IMR-90 (cell line): ENCODE data around the gene PLEKHF1.

ENCODE experiments used
- MAZ ChIP-seq: IDR thresholded peaks from 2 replicates; pipeline ENCODE4 v1.6.1; 2012; ENCODE audit warnings: low read depth, mild to moderate bottlenecking, low read length, improper control_type of control experiment, moderate library complexity, borderline replicate concordance
- TF ChIP-seq, protein P1 (sequence below): conservative IDR thresholded peaks from 2 replicates; pipeline ENCODE4 v1.5.1; 2012; ENCODE audit warnings: mild to moderate bottlenecking, low read depth, low read length, improper control_type of control experiment
- TF ChIP-seq, protein P2 (sequence below): fragments of 150-350 bp; IDR thresholded peaks from 2 replicates; pipeline ENCODE4 v1.6.1; 2017; ENCODE audit warnings: mild to moderate bottlenecking, antibody characterized with exemption, low read length, low read depth

DNA sequence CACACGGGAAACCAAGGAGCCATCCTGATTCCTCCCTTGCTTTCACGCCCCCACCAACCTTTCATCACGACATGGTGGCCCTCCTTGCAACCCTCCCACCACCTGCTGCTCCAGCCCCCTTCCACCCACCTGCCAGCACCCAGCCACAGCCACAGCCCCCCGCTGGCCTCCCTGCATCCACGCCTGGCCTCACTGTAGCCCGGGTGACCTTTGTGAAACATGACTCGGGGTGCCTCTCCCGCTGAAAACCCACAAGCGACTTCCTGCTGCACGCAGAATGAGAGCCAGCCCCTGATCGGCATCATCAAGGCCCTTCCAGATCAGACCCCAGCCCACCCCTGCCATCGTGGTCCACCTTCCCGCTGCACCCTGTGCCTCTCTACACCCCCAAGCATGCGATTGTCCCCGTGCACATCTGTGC, 44.3 kb upstream of the PLEKHF1 start:
- TF ChIP-seq, protein P1, sequence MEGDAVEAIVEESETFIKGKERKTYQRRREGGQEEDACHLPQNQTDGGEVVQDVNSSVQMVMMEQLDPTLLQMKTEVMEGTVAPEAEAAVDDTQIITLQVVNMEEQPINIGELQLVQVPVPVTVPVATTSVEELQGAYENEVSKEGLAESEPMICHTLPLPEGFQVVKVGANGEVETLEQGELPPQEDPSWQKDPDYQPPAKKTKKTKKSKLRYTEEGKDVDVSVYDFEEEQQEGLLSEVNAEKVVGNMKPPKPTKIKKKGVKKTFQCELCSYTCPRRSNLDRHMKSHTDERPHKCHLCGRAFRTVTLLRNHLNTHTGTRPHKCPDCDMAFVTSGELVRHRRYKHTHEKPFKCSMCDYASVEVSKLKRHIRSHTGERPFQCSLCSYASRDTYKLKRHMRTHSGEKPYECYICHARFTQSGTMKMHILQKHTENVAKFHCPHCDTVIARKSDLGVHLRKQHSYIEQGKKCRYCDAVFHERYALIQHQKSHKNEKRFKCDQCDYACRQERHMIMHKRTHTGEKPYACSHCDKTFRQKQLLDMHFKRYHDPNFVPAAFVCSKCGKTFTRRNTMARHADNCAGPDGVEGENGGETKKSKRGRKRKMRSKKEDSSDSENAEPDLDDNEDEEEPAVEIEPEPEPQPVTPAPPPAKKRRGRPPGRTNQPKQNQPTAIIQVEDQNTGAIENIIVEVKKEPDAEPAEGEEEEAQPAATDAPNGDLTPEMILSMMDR: no peak
- no peak for TF ChIP-seq MAZ
- TF ChIP-seq, protein P2, sequence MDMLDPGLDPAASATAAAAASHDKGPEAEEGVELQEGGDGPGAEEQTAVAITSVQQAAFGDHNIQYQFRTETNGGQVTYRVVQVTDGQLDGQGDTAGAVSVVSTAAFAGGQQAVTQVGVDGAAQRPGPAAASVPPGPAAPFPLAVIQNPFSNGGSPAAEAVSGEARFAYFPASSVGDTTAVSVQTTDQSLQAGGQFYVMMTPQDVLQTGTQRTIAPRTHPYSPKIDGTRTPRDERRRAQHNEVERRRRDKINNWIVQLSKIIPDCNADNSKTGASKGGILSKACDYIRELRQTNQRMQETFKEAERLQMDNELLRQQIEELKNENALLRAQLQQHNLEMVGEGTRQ: no peak
